ENCODE data around the gene WDTC1. TPM values are rescaled to one million over a fixed set of nuclear protein-coding genes. Genes with fewer than 3 reads are reported as not detected.

Gene WDTC1
- total and polyA plus RNA-seq, 9 of the 15 experiments (the other 6 are each of a cell fraction or from before 2014, with no cell fraction given), result 0.18 to 32.3 (median 8.8) TPM

GRCh38 chr1:27355683-27356082 lies 121.3 kb downstream of the WDTC1 start:
- no peak overlapping the region for H3K27ac ChIP-seq (ENCODE audit: extremely low read depth, low read depth, low read length)
- FAIRE-seq (no peak), ATAC-seq (no peak), DNase-seq (ENCODE audit: extremely low read depth in 1 of 4, low spot score in 3 of 4) (no peak)
- POLR2A ChIA-PET, result interaction anchor here (0.6 to 1.4 kb wide), 2 partner anchors 11 to 241 kb away, joined by 3 to 6 read pairs; partner anchors contain the start of gene MAP3K6
- H3K9ac ChIP-seq (ENCODE audit: insufficient read depth in 1 of 2, low read depth in 2 of 2, low read length in 2 of 2), result peak overlapping the region in 1 of 2 experiments; percentile 53; a peak in 2 of 4 replicates
- no peak overlapping the region for H3K4me2 ChIP-seq (ENCODE audit: insufficient read depth, low read length)
- no peaks in the 10 kb centered on the region for H3K27me3 ChIP-seq (ENCODE audit: control insufficient read depth in 2 of 2, insufficient read depth in 2 of 2, low read length in 2 of 2)
- 46% methylated on average over 5 of the region's 5 CpGs for WGBS (ENCODE audit: insufficient coverage, low coverage, missing lambda C conversion rate)
- no peak overlapping the region for H2AFZ ChIP-seq (ENCODE audit: low read depth, low read length)
- intact Hi-C loops (cut with micrococcal nuclease) (loop anchor here (5.0 kb wide), 2 partner anchors 37 to 53 kb away; partner anchors contain the start of gene GPR3), in situ Hi-C loops (cut with MboI) (no loop called here)
- H3K36me3 ChIP-seq (ENCODE audit: control insufficient read depth, insufficient read depth, low read length), result peaks cover 12% of the 10 kb centered on the region; the same call in 2 of the 3 replicates
- H4K20me1 ChIP-seq (replicated peaks; ENCODE audit: control insufficient read depth, insufficient read depth, low read length), result 0 out of 2 replicates have a peak, but pooled peaks cover 10% of the 10 kb centered on the region
- peaks cover 20 to 53% of the 10 kb centered on the region in 2 experiments for H3K4me1 ChIP-seq (replicated peaks in 1 of 2; ENCODE audit: control insufficient read depth in 2 of 2, insufficient read depth in 2 of 2, low read length in 2 of 2)
- TF ChIP-seq HDAC2 (IDR thresholded peaks at IDR 0.05), result peak; percentile 32; the same call in 1 of the 2 replicates
- TF ChIP-seq RCOR1 (IDR thresholded peaks at IDR 0.05; ENCODE audit: borderline replicate concordance in 1 of 2, low read depth in 2 of 2, low read length in 2 of 2), result 0 out of 4 replicates have a peak, but pooled peaks of 1 of the 2 experiments have one; percentile 28
- TF ChIP-seq SMARCA5 (IDR thresholded peaks at IDR 0.05), result peak; percentile 54; the same call in 1 of the 2 replicates
- no peak for TF ChIP-seq VEZF1 (CRISPR knock-in tag; IDR thresholded peaks at IDR 0.05)
- peak; percentile 90 for TF ChIP-seq BCOR (IDR thresholded peaks at IDR 0.05)
- CTCF ChIA-PET (ENCODE audit: low intra/inter-chr PET ratio), result no interaction called here
- H3K9me3 ChIP-seq (replicated peaks; ENCODE audit: control insufficient read depth, insufficient read depth, low read depth, low read length), result no peaks in the 10 kb centered on the region
- H3K4me3 ChIP-seq, result no peak overlapping the region
- H3K79me2 ChIP-seq (ENCODE audit: control insufficient read depth, insufficient read depth, low read length), result no peaks in the 10 kb centered on the region
- no TSS peak for BruUV-seq (replicated peaks)
- no peaks in the 10 kb centered on the region for H3K9me1 ChIP-seq (ENCODE audit: control insufficient read depth, insufficient read depth, low read length)

Measured in K562 (cell line).